Mucosa of gallbladder (tissue), 1 donor: ENCODE measurements around the gene YPEL3. TPM values are rescaled to one million over a fixed set of nuclear protein-coding genes. Genes with fewer than 3 reads are reported as not detected.
"Not testable (repeated sequence)": the region's sequence is repeated elsewhere in the genome, so short reads cannot be mapped to it uniquely, and the experiment has no call there.

Source experiments
- DNase-seq: peaks from one replicate; pipeline ENCODE4 v3.0.0-alpha.2; 2020; ENCODE audit warnings: low spot score
- total RNA-seq: library from RNA; stranded (reverse); gene quantifications from one replicate; pipeline ENCODE4 v1.2.1, GENCODE V29; 2021
- donor health status: DM: no; HTN: no; CAD: no.

The YPEL3 gene
- total RNA-seq, 1 donor from 2014 or later, result 81.7 TPM

GRCh38 chr16:30117768-30118167 lies 21.8 kb upstream of the YPEL3 start:
- no peak for DNase-seq

- no peak for DNase-seq
Observed at GRCh38 chr16:30116291-30117207, 20.5 kb upstream of the YPEL3 start.

GRCh38 chr16:30115238-30115637 lies 19.2 kb upstream of the YPEL3 start:
- peak; percentile 66 for DNase-seq

- DNase-seq, result not testable (repeated sequence)
Observed at GRCh38 chr16:30114833-30115232, 18.8 kb upstream of the YPEL3 start.

GRCh38 chr16:30114411-30114810 lies 18.4 kb upstream of the YPEL3 start:
- no peak for DNase-seq

GRCh38 chr16:30113711-30114333 lies 17.8 kb upstream of the YPEL3 start:
- no peak for DNase-seq

- peak; percentile 49 for DNase-seq
Observed at GRCh38 chr16:30113031-30113710, 17.2 kb upstream of the YPEL3 start, which contains the start of gene GDPD3. Gene GDPD3 (minus strand): TSS chr16:30113537. CDS start chr16:30113478, 59 bp downstream.

GRCh38 chr16:30112197-30113030 lies 16.4 kb upstream of the YPEL3 start:
- peak; percentile 38 for DNase-seq

- DNase-seq, result no peak
Observed at GRCh38 chr16:30110661-30111060, 14.6 kb upstream of the YPEL3 start.

GRCh38 chr16:30108059-30108850 lies 12.2 kb upstream of the YPEL3 start:
- no peak for DNase-seq

- DNase-seq, result peak; percentile 56
Observed at GRCh38 chr16:30104492-30104891, 8.5 kb upstream of the YPEL3 start.

- DNase-seq, result no peak
Observed at GRCh38 chr16:30104090-30104489, 8.1 kb upstream of the YPEL3 start.

- DNase-seq, result no peak
Observed at GRCh38 chr16:30096862-30097563, 1.0 kb upstream of the YPEL3 start.

GRCh38 chr16:30095166-30096078 lies 591 bp downstream of the YPEL3 start:
- DNase-seq, result no peak

GRCh38 chr16:30094541-30095165 lies 1.4 kb downstream of the YPEL3 start:
- DNase-seq, result no peak

- peak; percentile 76 for DNase-seq
Observed at GRCh38 chr16:30092373-30093010, 3.5 kb downstream of the YPEL3 start.

GRCh38 chr16:30091474-30092372 lies 4.3 kb downstream of the YPEL3 start, which contains the start of gene TBX6:
Gene TBX6 (minus strand): TSS chr16:30091924. CDS start chr16:30091193, 731 bp downstream.
- DNase-seq, result peak; percentile 93
